GM18517 (cell line): ENCODE results near the gene OR52I2.

Experiments used
- ATAC-seq: cut with Tn5 transposase; IDR thresholded peaks from one replicate; pipeline ENCODE4 v1.9.1; 2021; ENCODE audit warnings: mild to moderate bottlenecking, moderate library complexity; ENCODE audit not compliant: unreplicated experiment

OR52I2 gene

DNA sequence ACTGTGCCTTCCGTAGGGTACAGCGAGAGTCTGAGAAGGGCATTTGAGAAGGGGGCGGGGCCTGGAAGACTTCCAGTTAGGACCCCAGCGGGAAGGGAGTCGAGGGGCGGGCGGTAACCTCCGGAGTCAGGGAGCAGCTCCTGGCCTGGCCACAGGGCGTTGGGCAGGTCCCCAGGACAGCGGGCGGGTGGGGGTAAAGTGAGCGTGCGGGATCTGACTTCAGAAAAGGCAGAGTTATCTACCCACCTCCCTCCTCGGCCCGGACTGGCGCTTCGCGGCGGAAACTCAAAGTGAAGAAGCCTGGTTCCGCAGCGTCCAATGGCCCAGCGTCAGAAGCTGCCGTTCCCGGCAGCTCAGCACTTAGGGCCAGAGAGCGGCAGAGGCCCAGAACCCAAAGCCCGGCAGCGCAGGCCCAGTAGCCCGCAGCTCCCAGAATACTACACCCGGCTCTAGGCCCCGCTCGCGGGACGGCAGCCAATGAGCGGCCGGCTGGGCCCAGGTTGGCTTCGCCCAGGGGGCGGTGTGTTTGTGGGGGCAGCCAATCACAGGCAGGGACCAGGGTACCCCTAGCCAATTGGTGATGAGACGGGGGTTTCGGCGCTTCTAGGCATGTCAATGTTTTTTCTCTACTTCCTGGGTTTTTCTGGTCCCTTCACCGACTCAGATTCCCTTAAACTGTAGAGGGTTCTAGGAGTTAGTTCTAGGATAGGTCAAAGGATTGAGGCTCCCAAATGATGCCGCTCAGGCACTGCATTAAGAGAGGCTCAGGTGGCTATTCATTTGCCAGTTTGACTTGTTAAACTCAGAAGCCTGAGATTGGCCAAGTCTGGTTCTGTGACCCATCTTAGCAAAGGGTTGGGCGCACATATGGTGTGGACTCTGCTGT lies 26.5 kb downstream of the OR52I2 start, which contains the start of gene TRIM68:
TSS of gene TRIM68 (minus strand) at position 451 of the 886 bp plus-strand sequence. CDS start 2,727 bp downstream, outside the sequence.
- ATAC-seq, result peak; percentile 96

- no peak for ATAC-seq
Measured at GRCh38 chr11:4610258-4610935, 28.9 kb downstream of the OR52I2 start.

GRCh38 chr11:4611986-4612385 lies 30.4 kb downstream of the OR52I2 start:
- ATAC-seq, result no peak

DNA sequence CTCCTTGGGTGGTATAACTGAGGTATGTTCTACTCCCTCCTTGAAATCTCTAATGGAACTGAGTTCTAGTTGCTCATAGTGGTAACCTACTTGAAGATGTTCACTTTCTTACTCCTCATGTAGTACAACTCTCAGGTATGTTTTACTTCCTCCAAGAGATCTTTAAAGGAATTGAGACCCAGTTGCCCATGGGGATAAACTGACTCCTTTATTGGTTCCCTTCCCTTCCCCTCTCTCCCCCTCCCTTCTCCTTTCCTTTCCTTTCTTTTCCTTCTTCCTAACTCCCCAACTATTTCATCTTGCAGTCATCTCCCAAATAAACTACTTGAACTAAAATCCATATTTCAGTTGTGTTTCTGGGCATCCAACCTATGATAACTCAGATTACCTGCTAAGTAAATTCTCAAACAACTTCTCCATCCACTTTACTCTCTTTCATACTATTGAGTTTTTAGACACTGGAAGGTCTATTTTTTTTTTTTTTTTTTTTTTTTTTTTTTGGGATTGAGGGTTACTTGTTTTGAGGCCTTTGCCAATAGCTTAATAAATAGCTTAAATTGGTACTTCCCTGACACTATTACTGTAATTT lies 34.4 kb downstream of the OR52I2 start:
- no peak for ATAC-seq

GRCh38 chr11:4619514-4619913 lies 38.0 kb downstream of the OR52I2 start:
- no peak for ATAC-seq

GRCh38 chr11:4626207-4627099 lies 44.9 kb downstream of the OR52I2 start:
- ATAC-seq, result no peak

DNA sequence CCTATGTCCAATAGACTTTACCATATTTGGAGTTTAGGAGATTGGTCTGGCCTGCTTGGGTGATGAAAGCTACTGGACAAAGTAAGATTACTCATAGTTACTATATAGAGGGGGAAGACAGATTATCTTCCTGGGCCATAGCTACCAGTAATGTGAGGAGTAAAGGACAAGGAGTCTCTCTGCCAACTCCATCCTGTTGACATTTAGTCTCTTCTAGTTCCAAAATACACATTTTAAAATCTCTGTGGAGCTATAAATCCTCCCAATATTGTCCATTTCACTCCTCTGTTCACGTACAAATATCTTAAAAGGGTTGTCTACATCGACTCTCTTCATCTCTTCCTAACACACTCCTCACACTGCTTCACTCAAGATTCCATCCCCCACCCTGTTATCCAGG lies 54.6 kb downstream of the OR52I2 start:
- ATAC-seq, result no peak

DNA sequence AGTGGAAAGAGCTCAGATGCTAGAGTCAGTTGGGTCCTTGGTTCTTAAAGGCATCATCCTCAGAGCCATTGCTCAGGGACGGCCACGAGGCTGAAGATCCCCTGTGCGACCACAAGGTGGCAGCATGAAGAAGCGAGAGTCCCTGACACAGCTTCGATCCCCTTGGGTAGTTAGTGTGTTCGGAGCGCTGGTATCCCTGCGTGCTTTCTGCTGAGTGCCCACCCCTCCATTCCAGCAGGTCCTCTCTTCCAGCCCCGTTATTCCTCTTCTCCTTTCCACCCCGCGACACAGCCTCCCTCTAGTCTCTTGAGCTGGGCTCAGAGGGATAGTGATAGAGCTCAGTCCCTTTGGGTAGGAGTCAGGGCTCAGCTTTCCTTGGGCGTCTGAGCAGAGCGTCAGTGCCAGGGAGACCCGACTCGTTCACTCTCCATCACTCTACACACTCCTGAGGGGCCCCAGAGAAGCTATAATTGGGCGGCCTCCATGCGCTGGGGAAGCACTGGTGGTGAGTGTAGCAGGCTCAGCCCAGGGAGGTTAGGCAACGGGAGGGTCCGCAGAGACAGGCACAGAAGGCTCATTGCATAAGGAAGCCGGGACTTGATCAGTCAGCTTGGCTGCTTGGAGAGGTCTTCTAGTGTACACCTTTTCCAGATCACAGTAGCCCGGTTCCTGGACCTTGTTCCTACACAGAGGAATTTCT lies 55.6 kb downstream of the OR52I2 start, which contains the start of gene OR51D1:
TSS of gene OR51D1 (plus strand) at position 516 of the 700 bp plus-strand sequence. CDS start 2,314 bp downstream, outside the sequence.
- ATAC-seq, result peak; percentile 95

DNA sequence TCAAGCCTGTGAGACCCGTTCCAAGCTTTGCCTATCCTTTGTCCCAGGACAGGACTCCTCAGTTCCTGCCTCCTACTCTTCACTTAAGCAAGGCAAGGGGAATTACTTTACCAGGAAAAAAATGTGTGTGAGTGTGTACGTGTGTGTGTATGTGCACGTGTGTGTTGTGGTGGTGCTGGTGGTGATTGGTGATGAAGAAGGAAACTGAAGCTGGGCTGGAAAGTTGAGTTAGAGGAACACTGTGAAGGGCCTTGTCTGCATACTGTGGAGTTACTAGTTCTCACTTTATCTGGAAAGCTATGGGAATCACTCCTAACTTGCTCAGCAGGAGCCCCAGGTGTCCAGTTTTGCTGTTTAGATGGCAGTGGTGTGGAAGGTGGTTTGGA lies 56.1 kb downstream of the OR52I2 start:
- no peak for ATAC-seq

GRCh38 chr11:4639931-4640330 lies 58.4 kb downstream of the OR52I2 start:
- no peak for ATAC-seq

- no peak for ATAC-seq
Measured at GRCh38 chr11:4641501-4641900, 60.0 kb downstream of the OR52I2 start.

- ATAC-seq, result no peak
Measured at GRCh38 chr11:4642043-4642442, 60.5 kb downstream of the OR52I2 start.
